IPS-18a (cell line): ENCODE measurements around the gene FNDC3A.
"Not testable (repeated sequence)": the region's sequence is repeated elsewhere in the genome, so short reads cannot be mapped to it uniquely, and the experiment has no call there.

Experiments used
- H3K27ac ChIP-seq: one replicate; pipeline ENCODE4 v1.5.1; 2013; ENCODE audit warnings: low read length
- H3K27me3 ChIP-seq: one replicate; pipeline ENCODE4 v1.6.1; 2013; ENCODE audit warnings: mild to moderate bottlenecking, low read length; ENCODE audit not compliant: control insufficient read depth, insufficient read depth
- H3K36me3 ChIP-seq: one replicate; pipeline ENCODE4 v1.6.1; 2013; ENCODE audit warnings: low read depth, low read length; ENCODE audit not compliant: control insufficient read depth
- H3K4me1 ChIP-seq: one replicate; pipeline ENCODE4 v1.6.1; 2013; ENCODE audit warnings: low read depth, low read length; ENCODE audit not compliant: control insufficient read depth
- H3K4me3 ChIP-seq: one replicate; pipeline ENCODE4 v1.5.1; 2013; ENCODE audit warnings: low read length
- H3K9ac ChIP-seq: one replicate; pipeline ENCODE4 v1.6.1; 2013; ENCODE audit warnings: mild to moderate bottlenecking, low read length, moderate library complexity
- H3K9me3 ChIP-seq: one replicate; pipeline ENCODE4 v1.6.1; 2013; ENCODE audit warnings: low read depth, low read length; ENCODE audit not compliant: control insufficient read depth

FNDC3A gene

GRCh38 chr13:49064476-49064875 lies 88.8 kb downstream of the FNDC3A start:
- H3K36me3 ChIP-seq, result no peaks in the 10 kb centered on the region
- no peak overlapping the region for H3K9ac ChIP-seq
- no peaks in the 10 kb centered on the region for H3K4me1 ChIP-seq
- H3K27me3 ChIP-seq, result no peaks in the 10 kb centered on the region
- no peaks in the 10 kb centered on the region for H3K9me3 ChIP-seq
- no peak overlapping the region for H3K4me3 ChIP-seq
- H3K27ac ChIP-seq, result no peak overlapping the region

- Histone ChIP-seq H3K9ac (no peak overlapping the region), H3K27ac (no peak overlapping the region), H3K4me1 (no peaks in the 10 kb centered on the region), H3K36me3 (no peaks in the 10 kb centered on the region), H3K27me3 (no peaks in the 10 kb centered on the region), H3K4me3 (no peak overlapping the region), H3K9me3 (no peaks in the 10 kb centered on the region)
Observed at GRCh38 chr13:49066856-49067255, 91.1 kb downstream of the FNDC3A start.

- H3K4me1 ChIP-seq, H3K27me3 ChIP-seq, H3K36me3 ChIP-seq, H3K27ac ChIP-seq, H3K4me3 ChIP-seq, H3K9me3 ChIP-seq, H3K9ac ChIP-seq: not testable (repeated sequence)
Observed at GRCh38 chr13:49068498-49068897, 92.8 kb downstream of the FNDC3A start.

GRCh38 chr13:49070021-49070420 lies 94.3 kb downstream of the FNDC3A start:
- not testable (repeated sequence) for H3K4me1 ChIP-seq, H3K27ac ChIP-seq, H3K9me3 ChIP-seq, H3K27me3 ChIP-seq, H3K9ac ChIP-seq, H3K4me3 ChIP-seq, H3K36me3 ChIP-seq

GRCh38 chr13:49071341-49071937 lies 95.7 kb downstream of the FNDC3A start:
- Histone ChIP-seq H3K4me1 (no peaks in the 10 kb centered on the region), H3K9me3 (no peaks in the 10 kb centered on the region), H3K27ac (no peak overlapping the region), H3K9ac (no peak overlapping the region), H3K36me3 (no peaks in the 10 kb centered on the region), H3K4me3 (no peak overlapping the region), H3K27me3 (no peaks in the 10 kb centered on the region)

- Histone ChIP-seq H3K36me3 (no peaks in the 10 kb centered on the region), H3K9ac (no peak overlapping the region), H3K27ac (no peak overlapping the region), H3K9me3 (no peaks in the 10 kb centered on the region), H3K4me3 (no peak overlapping the region), H3K4me1 (no peaks in the 10 kb centered on the region), H3K27me3 (no peaks in the 10 kb centered on the region)
Observed at GRCh38 chr13:49082653-49083536, 107.2 kb downstream of the FNDC3A start.

- no peak overlapping the region for H3K9ac ChIP-seq
- H3K27me3 ChIP-seq, result no peaks in the 10 kb centered on the region
- no peak overlapping the region for H3K4me3 ChIP-seq
- no peak overlapping the region for H3K27ac ChIP-seq
- H3K4me1 ChIP-seq, result no peaks in the 10 kb centered on the region
- H3K36me3 ChIP-seq, result no peaks in the 10 kb centered on the region
- H3K9me3 ChIP-seq, result no peaks in the 10 kb centered on the region
Observed at GRCh38 chr13:49084961-49085360, 109.2 kb downstream of the FNDC3A start.

- no peaks in the 10 kb centered on the region for H3K9me3 ChIP-seq
- H3K4me3 ChIP-seq, result no peak overlapping the region
- H3K4me1 ChIP-seq, result no peaks in the 10 kb centered on the region
- no peak overlapping the region for H3K9ac ChIP-seq
- H3K27me3 ChIP-seq, result no peaks in the 10 kb centered on the region
- H3K36me3 ChIP-seq, result no peaks in the 10 kb centered on the region
- no peak overlapping the region for H3K27ac ChIP-seq
Observed at GRCh38 chr13:49086722-49087121, 111.0 kb downstream of the FNDC3A start.

GRCh38 chr13:49093376-49093775 lies 117.7 kb downstream of the FNDC3A start:
- Histone ChIP-seq H3K9ac (no peak overlapping the region), H3K4me1 (no peaks in the 10 kb centered on the region), H3K4me3 (no peak overlapping the region), H3K9me3 (no peaks in the 10 kb centered on the region), H3K27ac (no peak overlapping the region), H3K36me3 (no peaks in the 10 kb centered on the region), H3K27me3 (no peaks in the 10 kb centered on the region)

- Histone ChIP-seq H3K9me3 (no peaks in the 10 kb centered on the region), H3K36me3 (no peaks in the 10 kb centered on the region), H3K27me3 (no peaks in the 10 kb centered on the region), H3K4me1 (no peaks in the 10 kb centered on the region), H3K27ac (no peak overlapping the region), H3K9ac (no peak overlapping the region), H3K4me3 (no peak overlapping the region)
Observed at GRCh38 chr13:49097374-49097773, 121.7 kb downstream of the FNDC3A start.

- Histone ChIP-seq H3K9ac (no peak overlapping the region), H3K27me3 (no peaks in the 10 kb centered on the region), H3K27ac (no peak overlapping the region), H3K4me1 (no peaks in the 10 kb centered on the region), H3K36me3 (no peaks in the 10 kb centered on the region), H3K9me3 (no peaks in the 10 kb centered on the region), H3K4me3 (no peak overlapping the region)
Observed at GRCh38 chr13:49098198-49098597, 122.5 kb downstream of the FNDC3A start.
